Vagina (tissue), 2 donors: ENCODE results near the gene KREMEN2. TPM values are rescaled to one million over a fixed set of nuclear protein-coding genes. Genes with fewer than 3 reads are reported as not detected.

Experiments used
- DNase-seq, 2 donors: peaks; one replicate each; pipeline ENCODE4 v3.0.0-alpha.2; 2017; ENCODE audit errors: extremely low spot score in 2 of 2
- H3K27ac ChIP-seq: fragments of 200-600 bp; sonication (generic); one replicate; pipeline ENCODE4 v1.5.1; 2019
- H3K27me3 ChIP-seq: fragments of 200-600 bp; sonication (generic); one replicate; pipeline ENCODE4 v1.5.1; 2019
- H3K36me3 ChIP-seq, 2 donors: fragments of 200-600 bp; sonication (generic); one replicate each; pipeline ENCODE4 v1.5.1; 2017 to 2019
- H3K4me1 ChIP-seq: fragments of 200-600 bp; sonication (generic); one replicate; pipeline ENCODE4 v1.5.1; 2019
- H3K4me3 ChIP-seq, 2 donors: fragments of 200-600 bp; sonication (generic); 1 replicate in 1 of 2; 2 replicates in 1 of 2; pipeline ENCODE4 v1.5.1; 2016 to 2019
- H3K9me3 ChIP-seq: fragments of 200-600 bp; sonication (generic); one replicate; pipeline ENCODE4 v1.5.1; 2019
- POLR2A ChIP-seq, 2 donors: fragments of 450-650 bp; IDR thresholded peaks; one replicate each; pipeline ENCODE4 v1.6.1; 2017; ENCODE audit warnings: antibody characterized with exemption in 2 of 2, mild to moderate bottlenecking in 2 of 2, moderate library complexity in 2 of 2
- POLR2AphosphoS5 ChIP-seq, 2 donors: sonication (generic); formaldehyde crosslinking; IDR thresholded peaks; one replicate each; pipeline ENCODE4 v1.9.0; 2017; ENCODE audit warnings: antibody characterized with exemption in 2 of 2, mild to moderate bottlenecking in 2 of 2, low read depth in 1 of 2; ENCODE audit not compliant: insufficient read depth in 1 of 2
- intact Hi-C: fragments of 100-400 bp; cut with DNase I; formaldehyde crosslinking; loops from one replicate; pipeline ENCODE4 v1.15.1; 2023
- total RNA-seq: library from RNA; depleted of rRNA; stranded (reverse); fragments of >200 nt; gene quantifications from one replicate; pipeline ENCODE4 v1.2.3, GENCODE V29; 2016
- TF ChIP-seq, protein P1 (sequence below), 3 experiments: fragments of 450-650 bp in 2 of 3; fragments of 200-600 bp in 1 of 3; sonication (generic) in 1 of 3; IDR thresholded peaks; one replicate each; pipeline ENCODE4 v1.5.1; 2017 to 2019; ENCODE audit warnings: antibody characterized with exemption in 3 of 3, mild to moderate bottlenecking in 2 of 3, moderate library complexity in 2 of 3

KREMEN2 gene, protein sequence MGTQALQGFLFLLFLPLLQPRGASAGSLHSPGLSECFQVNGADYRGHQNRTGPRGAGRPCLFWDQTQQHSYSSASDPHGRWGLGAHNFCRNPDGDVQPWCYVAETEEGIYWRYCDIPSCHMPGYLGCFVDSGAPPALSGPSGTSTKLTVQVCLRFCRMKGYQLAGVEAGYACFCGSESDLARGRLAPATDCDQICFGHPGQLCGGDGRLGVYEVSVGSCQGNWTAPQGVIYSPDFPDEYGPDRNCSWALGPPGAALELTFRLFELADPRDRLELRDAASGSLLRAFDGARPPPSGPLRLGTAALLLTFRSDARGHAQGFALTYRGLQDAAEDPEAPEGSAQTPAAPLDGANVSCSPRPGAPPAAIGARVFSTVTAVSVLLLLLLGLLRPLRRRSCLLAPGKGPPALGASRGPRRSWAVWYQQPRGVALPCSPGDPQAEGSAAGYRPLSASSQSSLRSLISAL
- not detected for total RNA-seq

DNA sequence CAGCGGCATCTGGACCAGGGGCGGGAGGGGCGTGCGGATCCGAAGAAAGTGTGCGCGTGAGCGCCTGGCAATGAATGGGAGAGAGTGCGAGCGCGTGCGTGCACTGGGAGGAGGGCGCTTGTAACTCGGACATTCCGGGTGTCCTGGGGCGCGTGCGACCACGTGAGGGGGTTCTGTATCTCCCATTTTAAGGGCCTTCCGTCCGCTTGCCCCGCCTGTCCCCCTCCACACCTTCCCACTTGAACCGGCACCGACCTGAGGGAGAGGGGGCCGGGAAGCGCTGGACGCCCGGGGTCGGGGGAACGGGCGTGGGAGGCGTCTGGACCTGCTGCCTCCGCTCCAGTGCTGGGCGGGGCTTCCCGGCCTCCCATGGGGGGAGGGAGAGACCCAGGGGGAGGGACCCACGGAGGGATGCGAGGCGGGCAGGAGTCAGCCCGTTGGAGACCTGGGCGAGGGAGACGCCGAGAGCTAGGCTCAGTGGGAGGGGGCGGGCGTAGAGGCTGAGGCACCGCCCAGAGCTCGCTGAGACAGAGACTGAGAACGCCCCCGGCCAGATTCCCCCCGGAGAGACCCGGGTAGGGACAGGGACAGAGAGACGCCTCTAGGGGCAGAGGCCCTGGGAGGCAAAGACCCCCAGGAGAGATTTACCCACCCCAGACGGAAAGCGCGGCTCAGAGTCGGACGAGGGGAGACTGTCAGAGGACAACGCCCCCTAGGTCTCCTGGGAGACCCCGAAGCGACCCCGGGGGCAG lies at the start of gene KREMEN2:
TSS of gene KREMEN2 (plus strand) at position 553 of the 752 bp plus-strand sequence. CDS start 246 bp downstream, outside the sequence.
- Histone ChIP-seq H3K9me3 (no peaks in the 10 kb centered on the region), H3K4me3 (peak within 1 kb of the TSS; percentile 24 to 43), H3K27ac (no peak within 1 kb of the TSS), H3K27me3 (peaks cover 12% of the 10 kb centered on the region), H3K36me3 (no peaks in the 10 kb centered on the region), H3K4me1 (peaks cover 53% of the 10 kb centered on the region)
- intact Hi-C loops, result no loop called here
- no peak for TF ChIP-seq POLR2AphosphoS5 (IDR thresholded peaks at IDR 0.05; ENCODE audit: insufficient read depth in 1 of 2, low read depth in 1 of 2)
- TF ChIP-seq, protein P1, sequence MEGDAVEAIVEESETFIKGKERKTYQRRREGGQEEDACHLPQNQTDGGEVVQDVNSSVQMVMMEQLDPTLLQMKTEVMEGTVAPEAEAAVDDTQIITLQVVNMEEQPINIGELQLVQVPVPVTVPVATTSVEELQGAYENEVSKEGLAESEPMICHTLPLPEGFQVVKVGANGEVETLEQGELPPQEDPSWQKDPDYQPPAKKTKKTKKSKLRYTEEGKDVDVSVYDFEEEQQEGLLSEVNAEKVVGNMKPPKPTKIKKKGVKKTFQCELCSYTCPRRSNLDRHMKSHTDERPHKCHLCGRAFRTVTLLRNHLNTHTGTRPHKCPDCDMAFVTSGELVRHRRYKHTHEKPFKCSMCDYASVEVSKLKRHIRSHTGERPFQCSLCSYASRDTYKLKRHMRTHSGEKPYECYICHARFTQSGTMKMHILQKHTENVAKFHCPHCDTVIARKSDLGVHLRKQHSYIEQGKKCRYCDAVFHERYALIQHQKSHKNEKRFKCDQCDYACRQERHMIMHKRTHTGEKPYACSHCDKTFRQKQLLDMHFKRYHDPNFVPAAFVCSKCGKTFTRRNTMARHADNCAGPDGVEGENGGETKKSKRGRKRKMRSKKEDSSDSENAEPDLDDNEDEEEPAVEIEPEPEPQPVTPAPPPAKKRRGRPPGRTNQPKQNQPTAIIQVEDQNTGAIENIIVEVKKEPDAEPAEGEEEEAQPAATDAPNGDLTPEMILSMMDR (IDR thresholded peaks at IDR 0.05), result no peak
- TF ChIP-seq POLR2A (IDR thresholded peaks at IDR 0.05), result no peak
- no peak for DNase-seq

DNA sequence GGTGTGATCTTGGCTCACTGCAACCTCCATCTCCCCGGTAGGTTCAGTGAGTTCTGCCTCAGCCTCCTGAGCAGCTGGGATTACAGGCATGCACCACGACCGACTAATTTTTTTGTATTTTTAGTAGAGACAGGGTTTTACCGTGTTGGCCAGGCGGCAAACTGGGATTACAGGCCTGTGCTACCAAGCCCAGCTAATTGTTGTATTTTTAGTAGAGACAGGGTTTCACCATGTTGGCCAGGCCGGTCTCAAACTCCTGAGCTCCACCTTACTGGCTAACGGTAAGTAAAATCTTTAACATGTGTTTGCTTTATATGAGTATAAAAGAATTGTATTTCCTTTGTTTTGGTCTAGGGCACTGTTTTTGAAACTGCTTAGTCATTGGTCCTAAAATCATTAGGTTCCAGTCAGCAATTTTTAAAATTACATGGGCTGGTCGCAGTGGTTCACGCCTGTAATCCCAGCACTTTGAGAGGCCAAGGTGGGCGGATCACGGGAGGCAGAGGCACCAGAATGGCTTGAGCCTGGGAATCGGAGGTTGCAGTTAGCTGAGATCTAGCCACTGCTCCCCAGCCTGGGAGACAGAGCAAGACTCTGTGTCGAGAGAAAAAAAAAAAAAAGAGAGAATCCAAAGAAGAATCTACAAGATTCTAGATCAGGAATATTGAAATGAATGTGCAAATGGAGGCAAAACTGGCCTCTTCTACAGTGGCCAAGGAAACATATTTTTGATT lies 48.7 kb upstream of the KREMEN2 start:
- H3K27me3 ChIP-seq, result no peaks in the 10 kb centered on the region
- H3K4me3 ChIP-seq, result no peak overlapping the region
- DNase-seq, result no peak
- peaks cover 17% of the 10 kb centered on the region for H3K4me1 ChIP-seq
- no peak for TF ChIP-seq POLR2A (IDR thresholded peaks at IDR 0.05)
- TF ChIP-seq POLR2AphosphoS5 (IDR thresholded peaks at IDR 0.05; ENCODE audit: insufficient read depth in 1 of 2, low read depth in 1 of 2), result no peak
- TF ChIP-seq, protein P1 (IDR thresholded peaks at IDR 0.05), result no peak
- no peak overlapping the region for H3K27ac ChIP-seq
- no peaks in the 10 kb centered on the region for H3K9me3 ChIP-seq
- H3K36me3 ChIP-seq, result no peaks in the 10 kb centered on the region
- intact Hi-C loops, result no loop called here

DNA sequence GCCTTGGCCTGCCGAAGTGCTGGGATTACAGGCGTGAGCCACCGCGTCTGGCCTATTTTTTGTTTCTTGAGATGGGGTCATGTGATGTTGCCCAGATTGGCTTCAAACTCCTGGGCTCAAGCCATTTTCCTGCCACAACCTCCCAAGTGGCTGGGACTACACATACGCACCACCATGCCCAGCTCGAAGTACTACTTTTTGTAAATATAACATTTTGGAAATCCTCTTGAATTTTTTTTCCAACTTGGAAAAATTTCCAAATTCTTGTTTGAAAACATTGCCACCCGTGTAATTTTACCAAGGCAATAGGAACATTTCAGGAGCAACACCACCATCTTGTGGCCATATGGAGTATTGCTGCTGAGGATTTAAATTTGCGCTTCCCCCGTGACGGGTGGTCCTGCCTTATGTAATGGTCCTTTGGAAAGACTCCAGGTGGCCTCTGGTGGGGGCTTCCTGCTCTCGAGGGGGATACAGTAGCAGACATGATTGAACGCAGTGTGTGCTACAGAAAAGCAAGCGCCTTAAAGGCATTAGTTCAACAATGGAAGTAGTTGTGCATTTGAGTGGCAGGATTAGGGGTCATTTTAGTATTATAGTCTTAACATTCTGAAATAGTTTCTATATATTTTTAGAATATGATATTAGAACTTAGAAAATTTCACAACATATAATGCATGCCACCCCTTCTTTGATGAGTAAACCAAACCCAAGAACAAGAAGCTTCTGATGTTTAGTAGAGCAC lies 44.4 kb upstream of the KREMEN2 start:
- intact Hi-C loops, result no loop called here
- TF ChIP-seq POLR2AphosphoS5 (IDR thresholded peaks at IDR 0.05; ENCODE audit: insufficient read depth in 1 of 2, low read depth in 1 of 2) (peak in 1 of 2 donors; percentile 80), POLR2A (IDR thresholded peaks at IDR 0.05) (no peak)
- TF ChIP-seq, protein P1 (IDR thresholded peaks at IDR 0.05), result peak; percentile 80 to 95 (median 81)
- Histone ChIP-seq H3K27me3 (no peaks in the 10 kb centered on the region), H3K27ac (peak overlapping the region; percentile 62), H3K4me3 (no peak overlapping the region), H3K9me3 (no peaks in the 10 kb centered on the region), H3K36me3 (no peaks in the 10 kb centered on the region), H3K4me1 (peaks cover 5% of the 10 kb centered on the region)
- DNase-seq, result no peak

DNA sequence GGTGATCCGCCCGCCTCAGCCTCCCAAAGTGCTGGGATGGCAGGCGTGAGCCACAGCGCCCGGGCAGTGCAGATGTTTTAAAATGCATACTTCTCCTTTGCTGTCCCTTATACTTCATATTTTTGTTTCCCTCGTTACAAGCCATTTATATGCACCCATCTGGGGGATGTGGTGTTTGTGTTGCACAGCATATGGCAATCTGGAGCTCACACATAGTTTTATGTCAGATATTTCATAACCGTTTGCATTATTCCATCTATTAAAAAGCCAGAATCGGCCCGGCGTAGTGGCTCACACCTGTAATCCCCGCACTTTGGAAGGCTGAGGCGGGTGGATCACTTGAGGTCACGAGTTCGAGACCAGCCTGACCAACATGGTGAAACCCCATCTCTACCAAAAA lies 40.6 kb upstream of the KREMEN2 start:
- H3K9me3 ChIP-seq, result no peaks in the 10 kb centered on the region
- no peak overlapping the region for H3K4me3 ChIP-seq
- intact Hi-C loops, result no loop called here
- TF ChIP-seq, protein P1 (IDR thresholded peaks at IDR 0.05), result no peak
- no peak for TF ChIP-seq POLR2A (IDR thresholded peaks at IDR 0.05)
- no peak for TF ChIP-seq POLR2AphosphoS5 (IDR thresholded peaks at IDR 0.05; ENCODE audit: insufficient read depth in 1 of 2, low read depth in 1 of 2)
- no peaks in the 10 kb centered on the region for H3K36me3 ChIP-seq
- H3K27ac ChIP-seq, result no peak overlapping the region
- peaks cover 27% of the 10 kb centered on the region for H3K4me1 ChIP-seq
- no peaks in the 10 kb centered on the region for H3K27me3 ChIP-seq
- DNase-seq, result no peak
